Forelimb muscle (tissue), 1 donor: ENCODE results near the gene PRSS16. TPM values are rescaled to one million over a fixed set of nuclear protein-coding genes. Genes with fewer than 3 reads are reported as not detected.
"Not testable (repeated sequence)": the region's sequence is repeated elsewhere in the genome, so short reads cannot be mapped to it uniquely, and the experiment has no call there.

ENCODE experiments used
- DNase-seq: peaks from one replicate; pipeline ENCODE4 v3.0.0-alpha.2; 2013; ENCODE audit warnings: low read depth
- polyA plus RNA-seq: library from polyadenylated mRNA; unstranded; fragments of 120-200 nt; gene quantifications from one replicate; pipeline ENCODE4 v1.2.1, GENCODE V29; 2013; ENCODE audit not compliant: insufficient read length

PRSS16 gene, protein sequence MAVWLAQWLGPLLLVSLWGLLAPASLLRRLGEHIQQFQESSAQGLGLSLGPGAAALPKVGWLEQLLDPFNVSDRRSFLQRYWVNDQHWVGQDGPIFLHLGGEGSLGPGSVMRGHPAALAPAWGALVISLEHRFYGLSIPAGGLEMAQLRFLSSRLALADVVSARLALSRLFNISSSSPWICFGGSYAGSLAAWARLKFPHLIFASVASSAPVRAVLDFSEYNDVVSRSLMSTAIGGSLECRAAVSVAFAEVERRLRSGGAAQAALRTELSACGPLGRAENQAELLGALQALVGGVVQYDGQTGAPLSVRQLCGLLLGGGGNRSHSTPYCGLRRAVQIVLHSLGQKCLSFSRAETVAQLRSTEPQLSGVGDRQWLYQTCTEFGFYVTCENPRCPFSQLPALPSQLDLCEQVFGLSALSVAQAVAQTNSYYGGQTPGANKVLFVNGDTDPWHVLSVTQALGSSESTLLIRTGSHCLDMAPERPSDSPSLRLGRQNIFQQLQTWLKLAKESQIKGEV
- 0.27 TPM for polyA plus RNA-seq

DNA sequence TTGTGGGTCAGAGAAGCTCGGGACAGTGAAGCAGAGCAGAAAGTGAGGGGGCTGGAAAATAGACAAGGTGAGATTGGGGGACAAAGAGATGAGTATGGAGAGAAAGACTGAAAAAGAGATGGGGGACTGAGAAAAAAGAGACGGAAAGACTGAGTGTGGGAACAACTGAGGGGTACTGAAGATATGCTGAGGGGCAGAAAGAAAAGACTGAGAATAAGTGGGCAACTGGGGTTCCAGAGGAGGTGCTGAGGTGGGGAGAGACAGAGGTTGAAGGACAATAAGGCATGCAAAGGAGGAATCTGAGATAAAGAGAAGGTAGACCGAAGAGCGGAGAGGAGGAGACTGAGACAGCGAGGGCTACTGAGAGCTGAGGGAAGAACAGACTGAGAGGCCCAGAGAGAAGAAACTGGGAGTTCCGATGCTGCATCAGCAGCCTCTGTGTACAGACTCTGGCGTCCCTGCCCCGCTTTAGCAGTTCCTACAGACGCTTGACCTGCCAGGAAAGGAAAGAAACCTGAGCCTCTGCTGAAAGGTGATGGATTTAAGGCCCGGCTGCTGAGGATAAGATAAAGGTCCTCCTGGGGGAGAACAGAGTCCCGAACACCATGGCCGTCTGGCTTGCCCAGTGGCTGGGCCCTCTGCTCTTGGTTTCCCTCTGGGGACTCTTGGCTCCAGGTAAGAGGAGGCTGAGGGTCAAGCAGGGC is at the start of gene PRSS16:
TSS of gene PRSS16 (plus strand) at position 569 of the 704 bp plus-strand sequence. CDS start at position 606, 37 bp downstream.
- DNase-seq: no peak

DNA sequence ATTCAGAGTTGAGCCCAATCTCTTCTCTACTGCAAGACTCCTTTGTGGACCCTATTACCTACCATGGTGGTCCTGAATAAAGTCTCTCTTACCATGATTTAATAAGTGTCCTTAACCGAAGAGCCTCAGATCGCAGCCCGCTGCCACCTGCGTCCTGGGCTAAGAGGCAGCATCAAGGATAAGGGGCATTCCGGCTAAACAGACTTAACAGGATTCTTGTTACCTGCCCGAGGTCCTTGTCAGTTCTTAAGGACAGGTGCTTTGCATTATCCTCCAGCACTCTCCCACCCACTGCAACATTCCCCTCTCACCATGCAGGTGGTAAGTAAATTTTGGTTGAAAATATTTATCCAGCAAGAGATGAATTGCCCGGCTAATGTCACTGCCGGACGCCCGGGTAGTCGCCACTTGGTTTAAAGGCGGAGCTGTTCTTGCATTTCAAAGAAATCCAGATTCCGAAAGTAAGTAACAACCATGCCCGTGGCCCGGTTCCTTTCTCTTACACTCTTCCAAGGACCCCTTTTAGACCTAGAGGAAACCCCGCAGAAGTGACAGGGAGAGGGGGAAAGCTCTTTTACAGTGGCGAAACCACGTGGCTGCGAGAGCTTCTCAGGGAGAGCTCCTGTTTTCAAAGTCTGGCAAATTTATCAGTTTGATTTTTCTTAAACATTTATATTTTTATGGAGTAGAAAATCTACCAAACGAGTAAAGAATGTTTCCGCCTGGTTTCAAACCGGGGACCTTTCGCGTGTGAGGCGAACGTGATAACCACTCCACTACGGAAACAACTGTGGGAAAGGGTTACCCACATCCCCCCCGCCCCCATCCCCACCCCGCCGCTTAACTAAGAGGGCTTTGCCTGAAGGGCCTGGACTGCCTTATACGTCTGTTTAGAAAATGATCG is 41.9 kb upstream of the PRSS16 start:
- no peak for DNase-seq

DNA sequence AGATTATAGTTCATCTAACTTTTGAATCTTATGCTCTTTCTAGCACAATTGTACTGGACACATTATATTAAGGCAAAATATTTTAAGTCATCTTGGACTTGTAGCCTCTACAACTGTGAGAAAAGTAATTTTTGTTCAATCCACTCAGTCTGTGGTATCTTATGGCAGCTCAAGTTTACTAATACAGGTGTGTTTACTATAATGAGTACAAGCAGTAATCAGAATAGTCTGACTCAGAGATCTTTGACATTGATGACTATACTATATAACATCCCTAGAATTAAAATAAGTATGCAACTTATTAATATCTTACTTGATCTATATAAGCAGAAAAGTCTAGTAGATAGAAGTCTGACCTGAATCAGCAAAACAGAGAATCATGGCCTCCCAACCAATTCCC is 40.7 kb upstream of the PRSS16 start:
- DNase-seq: no peak

DNA sequence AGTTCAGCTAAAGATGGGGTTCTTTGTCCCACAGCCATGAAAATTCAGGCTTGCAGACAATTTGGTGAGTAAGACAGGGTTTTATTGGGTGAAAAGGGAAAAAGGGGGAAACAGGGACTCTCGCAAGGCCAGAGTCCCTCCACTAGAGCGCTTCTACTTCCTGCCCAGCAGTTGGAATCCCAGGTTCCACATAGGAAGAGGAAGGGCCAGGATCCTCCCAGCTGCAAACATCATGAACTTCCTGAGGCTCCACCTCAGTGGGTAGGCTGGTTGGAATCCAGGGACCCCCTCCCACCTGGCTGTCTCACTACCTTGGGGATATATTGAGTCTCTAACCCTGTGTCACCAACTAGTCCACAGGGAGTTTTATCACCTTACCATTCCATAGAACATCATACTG is 39.5 kb upstream of the PRSS16 start:
- DNase-seq: no peak

DNA sequence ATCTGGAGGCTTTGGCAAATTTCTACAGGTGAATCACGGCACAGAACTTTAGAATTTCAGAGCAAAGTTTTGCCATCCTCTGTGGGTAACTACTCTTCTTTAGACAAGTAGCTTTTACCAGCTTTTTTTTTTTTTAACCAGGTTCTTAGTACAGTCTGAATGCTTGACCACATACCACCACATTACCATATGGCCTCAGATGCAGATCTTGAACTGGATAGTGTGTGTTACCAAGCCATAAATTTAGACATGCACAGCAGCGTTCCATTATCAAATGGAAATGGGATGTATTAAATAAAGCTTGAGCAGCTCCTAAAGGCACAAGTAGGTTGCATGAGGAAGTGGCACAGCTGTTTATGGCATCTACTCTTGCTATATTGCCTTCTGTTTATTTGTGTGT is 38.3 kb upstream of the PRSS16 start:
- DNase-seq: no peak

DNA sequence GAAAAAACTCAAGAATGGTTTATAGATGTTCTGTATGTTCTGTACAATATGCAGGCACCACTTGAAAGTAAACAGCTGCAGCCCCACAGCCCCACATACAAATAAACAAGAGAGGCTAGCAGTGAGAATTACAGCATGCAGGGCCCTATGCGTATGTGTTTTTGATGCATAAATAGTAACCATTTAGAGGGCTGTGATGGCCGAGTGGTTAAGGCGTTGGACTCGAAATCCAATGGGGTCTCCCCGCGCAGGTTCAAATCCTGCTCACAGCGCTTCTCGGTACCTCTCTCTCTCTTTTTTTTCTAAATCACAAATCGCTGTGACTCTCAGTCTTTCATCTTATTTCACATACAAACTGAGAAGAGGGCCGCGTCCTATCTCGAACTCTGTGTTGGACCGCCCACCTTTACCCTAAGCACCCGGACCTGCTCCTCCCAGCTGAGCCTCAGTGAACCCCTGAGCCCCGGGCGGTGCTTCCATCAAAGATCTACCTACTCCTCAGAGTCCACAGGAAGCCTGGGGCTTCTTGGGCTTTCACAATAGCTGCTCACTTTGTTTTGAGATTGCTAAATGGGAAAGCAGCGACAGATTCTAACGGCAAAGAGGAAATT is 37.7 kb upstream of the PRSS16 start:
- DNase-seq: no peak

DNA sequence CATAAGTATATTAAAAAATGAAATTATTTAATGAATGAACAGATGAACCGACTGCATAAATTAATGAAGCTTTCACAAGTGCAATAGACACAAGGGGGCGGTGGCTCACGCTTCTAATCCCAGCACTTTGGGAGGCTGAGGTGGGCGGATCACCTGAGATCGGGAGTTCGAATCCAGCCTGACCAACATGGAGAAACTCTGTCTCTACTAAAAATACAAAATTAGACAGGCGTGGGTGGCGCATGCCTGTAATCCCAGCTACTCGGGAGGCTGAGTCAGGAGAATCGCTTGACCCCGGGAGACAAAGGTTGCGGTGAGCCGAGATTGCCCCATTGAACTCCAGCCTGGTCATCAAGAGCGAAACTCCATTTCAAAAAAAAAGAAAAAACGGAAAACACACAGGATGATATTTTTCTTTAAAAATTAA is 34.4 kb upstream of the PRSS16 start:
- not testable (repeated sequence) for DNase-seq

DNA sequence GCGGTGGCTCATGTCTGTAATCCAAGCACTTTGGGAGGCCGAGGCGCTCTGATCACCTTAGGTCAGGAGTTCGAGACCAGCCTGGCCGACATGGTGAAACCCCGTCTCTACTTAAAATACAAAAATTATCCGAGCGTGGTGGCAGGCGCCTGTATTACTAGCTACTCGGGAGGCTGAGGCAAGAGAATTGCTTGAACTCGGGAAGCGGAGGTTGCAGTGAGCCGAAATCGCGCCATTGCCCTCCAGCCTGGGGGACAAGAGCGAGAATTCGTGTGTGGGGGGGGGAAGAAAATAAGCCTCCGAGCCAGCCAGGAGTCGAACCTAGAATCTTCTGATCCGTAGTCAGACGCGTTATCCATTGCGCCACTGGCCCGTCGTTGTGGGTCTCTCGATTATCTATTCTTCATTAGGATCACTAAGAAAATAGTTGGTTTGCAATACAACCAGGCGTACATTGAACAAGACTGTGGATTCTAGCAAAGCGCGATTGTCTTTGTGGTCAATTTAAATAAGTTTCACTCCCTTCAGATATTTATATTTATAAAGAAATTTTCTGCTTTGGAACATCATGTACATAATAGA is 33.9 kb upstream of the PRSS16 start:
- DNase-seq: no peak

DNA sequence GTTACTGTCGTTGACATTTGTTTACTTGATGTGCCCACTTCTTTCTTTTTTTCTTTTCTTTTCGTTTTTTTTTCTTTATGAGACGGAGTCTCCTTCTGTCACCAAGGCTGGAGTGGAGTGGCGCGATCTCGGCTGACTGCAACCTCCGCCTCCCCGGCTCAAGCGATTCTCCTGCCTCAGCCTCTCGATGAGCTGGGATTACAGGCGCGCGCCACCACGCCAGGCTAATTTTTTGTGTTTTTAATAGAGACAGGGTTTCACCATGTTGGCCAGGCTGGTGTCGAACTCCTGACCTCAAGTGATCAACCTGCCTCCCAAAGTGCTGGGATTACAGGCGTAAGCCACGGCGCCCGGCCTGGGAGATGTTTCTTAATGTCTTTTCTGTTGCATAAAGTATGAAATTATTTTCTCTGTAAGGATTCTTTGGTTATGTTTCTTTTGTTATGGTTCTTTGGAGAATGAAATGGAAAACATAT is 33.3 kb upstream of the PRSS16 start:
- no peak for DNase-seq

DNA sequence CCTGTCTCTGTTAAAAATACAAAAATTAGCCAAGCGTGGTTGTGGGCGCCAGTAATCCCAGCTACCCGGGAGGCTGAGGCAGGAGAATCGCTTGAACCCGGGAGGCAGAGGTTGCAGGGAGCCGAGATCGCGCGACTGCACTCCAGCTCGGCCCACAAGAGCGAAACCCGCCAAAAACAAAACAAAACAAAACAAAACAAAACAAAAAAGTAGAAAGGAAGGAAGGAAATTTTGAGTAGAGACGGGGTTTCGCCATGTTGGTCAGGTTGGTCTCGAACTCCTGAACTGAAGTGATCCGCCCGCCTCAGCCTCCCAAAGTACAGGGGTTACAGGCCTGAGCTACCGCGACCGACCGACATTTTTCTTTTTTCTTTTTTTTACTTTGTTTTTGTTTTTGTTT is 30.6 kb upstream of the PRSS16 start:
- no peak for DNase-seq

DNA sequence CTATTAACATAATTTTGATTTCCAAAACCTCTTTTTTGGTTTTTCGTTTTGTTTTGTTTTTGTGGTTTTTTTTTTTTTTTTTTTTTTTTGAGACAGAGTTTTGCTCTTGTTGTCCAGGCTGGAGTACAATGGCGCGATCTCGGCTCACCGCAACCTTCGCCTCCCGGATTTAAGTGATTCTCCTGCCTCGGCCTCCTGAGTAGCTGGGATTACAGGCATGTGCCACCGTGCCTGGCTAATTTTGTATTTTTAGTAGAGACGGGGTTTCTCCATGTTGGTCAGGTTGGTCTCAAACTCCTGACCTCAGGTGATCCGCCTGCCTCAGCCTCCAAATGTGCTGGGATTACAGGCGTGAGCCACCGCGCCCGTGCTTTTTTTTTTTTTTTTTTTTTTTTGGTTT is 24.5 kb upstream of the PRSS16 start:
- not testable (repeated sequence) for DNase-seq

DNA sequence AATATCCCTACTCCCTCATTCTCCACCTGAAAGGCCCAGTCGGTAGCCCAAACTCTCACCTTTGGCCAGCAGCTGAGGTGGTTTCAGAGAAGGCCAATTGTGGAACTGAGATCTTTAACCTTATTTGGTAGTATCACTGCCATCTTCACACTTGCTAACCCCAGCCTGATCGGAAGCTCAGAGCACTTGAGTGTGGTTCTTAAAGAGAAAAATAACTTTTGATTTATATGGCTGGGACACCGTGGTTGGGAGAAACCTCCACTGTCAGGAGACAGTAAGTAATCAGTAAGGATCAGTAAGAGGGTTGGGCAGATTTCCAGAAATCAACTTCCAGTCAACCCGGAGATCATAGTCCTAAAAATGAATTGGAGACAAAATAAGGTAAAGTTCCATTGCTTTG is 22.8 kb upstream of the PRSS16 start:
- DNase-seq: no peak

DNA sequence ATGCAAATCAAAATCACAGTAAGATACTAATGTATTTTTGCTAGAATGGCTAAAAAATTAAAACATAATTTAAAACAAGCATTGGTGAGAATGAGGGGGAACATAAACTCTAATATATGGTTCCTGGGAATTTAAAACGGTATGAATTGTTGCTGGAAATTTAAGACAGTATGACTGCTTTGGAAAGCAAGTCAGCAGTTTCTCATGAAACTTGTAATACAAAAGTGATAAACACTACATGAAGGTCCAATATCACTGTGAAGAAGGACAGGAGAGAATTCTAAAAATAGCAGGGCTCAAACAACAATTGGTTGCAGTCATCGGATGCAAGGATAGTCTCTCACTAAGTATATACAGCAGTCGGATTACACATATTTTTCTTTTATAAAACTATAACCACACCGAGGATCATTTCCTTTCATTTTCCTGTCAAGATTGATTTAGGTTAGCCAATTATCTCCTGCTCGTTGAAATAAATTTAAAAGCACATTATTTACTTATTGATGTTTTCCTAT is 18.5 kb upstream of the PRSS16 start:
- no peak for DNase-seq

DNA sequence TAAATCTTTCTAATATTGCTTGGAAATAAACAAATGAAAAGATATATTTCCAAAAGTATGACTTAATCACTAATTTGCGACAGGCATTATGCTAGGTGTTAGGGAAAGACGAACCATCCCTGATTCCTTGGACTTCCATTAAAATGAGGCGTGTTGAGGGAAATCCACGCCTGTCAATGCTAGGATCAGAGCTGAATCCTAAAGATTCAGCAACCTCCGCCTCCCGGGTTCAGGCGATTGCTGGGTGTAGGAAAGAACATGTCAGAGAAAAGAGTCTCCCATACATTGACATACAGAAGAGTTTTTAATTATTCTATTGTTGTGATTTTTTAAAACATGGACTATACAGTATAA is 16.8 kb upstream of the PRSS16 start:
- no peak for DNase-seq

DNA sequence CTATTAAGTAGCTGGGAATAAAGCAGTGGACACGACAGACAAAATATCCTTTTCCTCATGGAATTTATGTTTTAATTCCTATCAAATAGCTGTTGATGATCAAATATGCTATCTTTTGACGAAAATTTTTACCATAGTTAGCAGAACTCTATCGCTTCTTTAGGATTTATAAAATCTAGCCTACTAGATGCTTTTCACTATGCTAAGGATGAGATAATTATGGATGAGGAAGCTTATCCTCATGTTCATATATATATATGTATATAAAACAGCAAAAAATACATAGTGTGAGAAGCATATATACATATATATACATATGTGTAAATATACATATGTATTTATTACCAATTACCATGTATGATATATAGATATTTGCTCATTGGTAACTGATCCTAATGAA is 12.9 kb upstream of the PRSS16 start:
- DNase-seq: no peak

DNA sequence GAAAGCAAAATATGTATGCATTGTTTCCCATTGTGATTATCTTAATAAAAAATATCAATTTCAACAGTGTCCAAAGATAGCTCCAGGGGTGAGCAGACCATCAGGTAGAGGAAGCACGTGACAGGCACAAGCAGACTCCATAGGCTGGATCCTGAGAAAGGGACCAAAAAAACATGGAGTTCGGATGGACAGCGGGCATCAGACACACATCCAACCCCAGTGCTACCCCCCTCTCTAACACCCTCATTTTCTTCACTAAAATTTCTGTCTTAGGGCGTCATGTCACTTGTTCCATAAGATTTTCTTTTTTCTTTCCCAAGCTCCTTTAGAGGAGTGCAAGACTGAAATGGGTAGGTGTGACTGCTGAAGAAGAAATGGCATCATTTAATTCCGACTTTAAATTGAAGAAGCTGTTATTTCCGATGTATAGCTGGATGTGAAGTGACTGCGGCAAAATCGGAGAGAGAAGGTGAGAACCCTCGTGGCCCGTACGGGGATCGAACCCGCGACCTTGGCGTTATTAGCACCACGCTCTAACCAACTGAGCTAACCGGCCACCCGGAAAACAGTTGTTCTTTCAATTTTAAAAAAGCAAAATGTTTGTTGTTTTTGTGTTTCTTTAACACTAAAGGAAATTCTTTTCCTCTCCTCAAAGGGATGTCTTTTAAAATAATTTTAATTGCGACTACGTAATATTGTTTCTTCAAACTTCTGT is 10.3 kb upstream of the PRSS16 start:
- DNase-seq: no peak

DNA sequence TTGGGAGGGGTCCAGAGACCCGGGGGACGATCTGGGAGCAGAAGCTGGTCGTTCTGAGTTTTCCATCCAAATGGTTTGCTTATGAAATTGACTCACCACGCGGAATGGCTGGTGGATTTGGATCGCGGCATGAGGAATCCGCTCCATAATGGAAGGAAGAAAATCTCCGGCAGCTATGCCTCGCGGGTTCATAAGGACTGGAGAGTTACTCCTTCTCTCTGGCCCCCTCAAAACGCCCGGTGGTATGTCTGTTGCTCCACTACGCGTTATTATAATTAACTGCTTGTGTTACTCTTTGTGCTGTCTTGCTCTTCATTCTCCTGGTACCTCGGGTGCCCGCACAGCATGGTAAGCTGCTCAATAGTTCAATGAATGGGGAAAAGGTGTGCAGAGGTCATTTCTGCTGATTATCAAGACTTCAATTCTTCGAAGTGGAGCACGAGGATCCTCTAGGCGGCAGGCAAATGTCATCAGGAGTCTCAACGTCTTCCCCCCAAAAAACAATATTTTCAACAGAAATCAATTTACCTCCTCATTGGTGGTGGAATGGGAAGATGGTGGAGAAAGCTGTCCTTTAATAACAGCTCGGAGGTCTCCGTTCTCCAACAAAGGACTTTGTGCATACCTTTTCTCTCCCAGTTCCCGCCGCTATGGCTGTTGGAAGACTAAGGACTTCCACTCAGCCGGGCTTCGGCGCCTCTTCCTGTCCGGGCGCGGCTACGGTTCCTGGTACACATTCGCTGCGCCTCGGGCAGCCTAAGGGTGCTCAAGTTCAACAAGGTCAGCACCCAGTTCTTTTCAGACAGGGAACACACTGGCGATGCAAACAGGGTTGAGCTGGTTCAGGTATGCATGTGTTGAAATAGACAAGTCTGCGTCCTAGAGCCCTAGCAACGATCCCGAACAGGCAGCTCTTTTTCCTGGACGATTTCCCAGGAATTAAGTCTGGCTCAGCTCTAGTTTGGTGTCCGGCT is 9.2 kb upstream of the PRSS16 start:
- DNase-seq: no peak

DNA sequence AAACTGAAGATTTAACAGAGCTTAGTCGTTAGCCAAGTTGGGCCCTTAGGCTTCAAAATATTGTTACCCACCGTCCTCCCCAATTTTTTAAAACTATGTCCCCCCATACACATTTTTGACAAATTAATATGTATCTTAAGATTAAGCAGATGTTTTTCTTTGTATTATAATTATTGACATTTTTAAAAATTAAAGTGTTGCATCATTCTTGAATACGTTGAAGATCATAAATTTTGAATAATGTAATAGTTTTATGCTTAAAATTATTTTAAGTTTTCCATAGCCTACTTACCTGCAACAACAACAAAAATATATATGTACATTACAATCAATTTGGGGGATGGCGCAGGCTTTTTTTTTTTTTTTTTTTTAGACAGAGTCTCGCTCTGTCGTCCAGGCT is 8.2 kb upstream of the PRSS16 start:
- no peak for DNase-seq

DNA sequence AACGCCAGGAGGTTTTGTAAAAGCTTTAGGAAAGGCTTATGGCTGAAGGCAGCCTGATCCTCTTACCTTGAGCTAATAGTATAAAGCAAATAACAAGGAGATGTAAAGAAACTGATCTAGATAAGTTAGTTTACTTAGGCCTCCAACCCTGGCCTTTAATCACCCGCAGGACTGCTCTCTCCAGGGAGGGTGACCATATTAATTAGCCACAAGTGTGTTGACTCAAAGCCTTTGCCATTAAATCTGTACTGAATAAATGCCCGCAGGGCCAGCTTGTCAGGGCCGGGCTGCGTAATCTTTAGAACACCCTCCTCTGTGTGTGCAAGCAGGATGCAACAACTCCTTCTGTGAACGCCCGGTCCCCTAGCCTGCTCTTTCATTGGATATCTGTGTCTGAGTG is 6.1 kb upstream of the PRSS16 start:
- DNase-seq: no peak
